HG03571 (cell line): ENCODE results near the gene AP4S1.
"Not testable (repeated sequence)": the region's sequence is repeated elsewhere in the genome, so short reads cannot be mapped to it uniquely, and the experiment has no call there.

Experiments
- ATAC-seq: cut with Tn5 transposase; IDR thresholded peaks from one replicate; pipeline ENCODE4 v1.9.1; 2021; ENCODE audit not compliant: unreplicated experiment

The AP4S1 gene

GRCh38 chr14:31083781-31084180 lies 58.3 kb downstream of the AP4S1 start:
- no peak for ATAC-seq

GRCh38 chr14:31084385-31084784 lies 58.9 kb downstream of the AP4S1 start:
- peak; percentile 84 for ATAC-seq

- ATAC-seq = no peak
Measured at GRCh38 chr14:31085027-31085426, 59.6 kb downstream of the AP4S1 start.

- not testable (repeated sequence) for ATAC-seq
Measured at GRCh38 chr14:31086466-31086865, 61.0 kb downstream of the AP4S1 start.

GRCh38 chr14:31090883-31091764 lies 65.7 kb downstream of the AP4S1 start:
- ATAC-seq = no peak

- ATAC-seq = no peak
Measured at GRCh38 chr14:31092160-31092708, 66.8 kb downstream of the AP4S1 start.

- not testable (repeated sequence) for ATAC-seq
Measured at GRCh38 chr14:31093884-31094839, 68.7 kb downstream of the AP4S1 start.

- not testable (repeated sequence) for ATAC-seq
Measured at GRCh38 chr14:31095817-31096216, 70.4 kb downstream of the AP4S1 start.

- no peak for ATAC-seq
Measured at GRCh38 chr14:31096255-31096654, 70.8 kb downstream of the AP4S1 start.

GRCh38 chr14:31097081-31097480 lies 71.6 kb downstream of the AP4S1 start:
- ATAC-seq = no peak

- ATAC-seq = no peak
Measured at GRCh38 chr14:31106768-31107167, 81.3 kb downstream of the AP4S1 start.

- no peak for ATAC-seq
Measured at GRCh38 chr14:31109257-31109656, 83.8 kb downstream of the AP4S1 start.

GRCh38 chr14:31110872-31111271 lies 85.4 kb downstream of the AP4S1 start:
- ATAC-seq = no peak

GRCh38 chr14:31113794-31114193 lies 88.3 kb downstream of the AP4S1 start:
- no peak for ATAC-seq

- no peak for ATAC-seq
Measured at GRCh38 chr14:31118892-31119291, 93.4 kb downstream of the AP4S1 start.

- no peak for ATAC-seq
Measured at GRCh38 chr14:31122098-31122611, 96.7 kb downstream of the AP4S1 start.

- no peak for ATAC-seq
Measured at GRCh38 chr14:31122921-31123320, 97.5 kb downstream of the AP4S1 start.

- ATAC-seq = no peak
Measured at GRCh38 chr14:31124197-31124596, 98.7 kb downstream of the AP4S1 start.

- ATAC-seq = no peak
Measured at GRCh38 chr14:31125231-31125630, 99.8 kb downstream of the AP4S1 start.

GRCh38 chr14:31126680-31127079 lies 101.2 kb downstream of the AP4S1 start:
- no peak for ATAC-seq

GRCh38 chr14:31127690-31128089 lies 102.2 kb downstream of the AP4S1 start:
- peak; percentile 57 for ATAC-seq
